Measurements from ENCODE around the gene NRXN2.

Gene NRXN2

GRCh38 chr11:64698427-64698826, 24.6 kb downstream of the NRXN2 start:
- DNase-seq (ENCODE audit: low read depth), result no peak

GRCh38 chr11:64697663-64698375, 25.2 kb downstream of the NRXN2 start:
- no peak for DNase-seq (ENCODE audit: low read depth)

GRCh38 chr11:64696045-64696444, 27.0 kb downstream of the NRXN2 start:
- no peak for DNase-seq (ENCODE audit: low read depth)

GRCh38 chr11:64695548-64695947, 27.4 kb downstream of the NRXN2 start:
- no peak for DNase-seq (ENCODE audit: low read depth)

GRCh38 chr11:64694821-64695365, 28.1 kb downstream of the NRXN2 start:
- DNase-seq (ENCODE audit: low read depth), result no peak

- no peak for DNase-seq (ENCODE audit: low read depth)
These were observed 28.8 kb downstream of the NRXN2 start for GRCh38 chr11:64694026-64694755.

- no peak for DNase-seq (ENCODE audit: low read depth)
These were observed 30.1 kb downstream of the NRXN2 start for GRCh38 chr11:64692764-64693331.

- no peak for DNase-seq (ENCODE audit: low read depth)
These were observed 31.5 kb downstream of the NRXN2 start for GRCh38 chr11:64691543-64691942.

- DNase-seq (ENCODE audit: low read depth), result no peak
These were observed 32.8 kb downstream of the NRXN2 start for GRCh38 chr11:64690235-64690634.

GRCh38 chr11:64688534-64688982, 34.4 kb downstream of the NRXN2 start:
- DNase-seq (ENCODE audit: low read depth), result peak; percentile 80

GRCh38 chr11:64687643-64688533, 35.1 kb downstream of the NRXN2 start:
- no peak for DNase-seq (ENCODE audit: low read depth)

GRCh38 chr11:64687204-64687603, 35.8 kb downstream of the NRXN2 start:
- DNase-seq (ENCODE audit: low read depth), result no peak

- no peak for DNase-seq (ENCODE audit: low read depth)
These were observed 36.4 kb downstream of the NRXN2 start for GRCh38 chr11:64686466-64687170.

GRCh38 chr11:64685536-64685935, 37.5 kb downstream of the NRXN2 start:
- DNase-seq (ENCODE audit: low read depth), result no peak

- no peak for DNase-seq (ENCODE audit: low read depth)
These were observed 38.6 kb downstream of the NRXN2 start for GRCh38 chr11:64684357-64684756.

- no peak for DNase-seq (ENCODE audit: low read depth)
These were observed 41.8 kb downstream of the NRXN2 start for GRCh38 chr11:64681171-64681570.

GRCh38 chr11:64679846-64680245, 43.2 kb downstream of the NRXN2 start:
- DNase-seq (ENCODE audit: low read depth), result no peak

GRCh38 chr11:64677441-64678023, 45.5 kb downstream of the NRXN2 start:
- DNase-seq (ENCODE audit: low read depth), result no peak

GRCh38 chr11:64676261-64676615, 46.8 kb downstream of the NRXN2 start:
- DNase-seq (ENCODE audit: low read depth), result no peak

GRCh38 chr11:64675450-64676260, 47.3 kb downstream of the NRXN2 start:
- DNase-seq (ENCODE audit: low read depth), result no peak
